ENCODE results near the gene TAF5. TPM values are rescaled to one million over a fixed set of nuclear protein-coding genes. Genes with fewer than 3 reads are reported as not detected.
"Not testable (repeated sequence)": the region's sequence is repeated elsewhere in the genome, so short reads cannot be mapped to it uniquely, and the experiment has no call there.

The TAF5 gene
- total and polyA plus RNA-seq, 12 donors = 1.5 to 6.4 (median 3.4) TPM

- 75 to 81% (median 77%) methylated on average over 8 of the region's 8 CpGs for WGBS, 4 donors
- no peak overlapping the region for H3K27ac ChIP-seq
- H3K27me3 ChIP-seq = no peaks in the 10 kb centered on the region
- no peaks in the 10 kb centered on the region for H3K9me3 ChIP-seq (replicated peaks in 1 of 3)
- H3K36me3 ChIP-seq (replicated peaks in 1 of 2) = peaks cover 0 to 98% of the 10 kb centered on the region in 2 donors
- DNase-seq = no peak
- intact Hi-C loops (cut with DNase I) = no loop called here
- H3K4me1 ChIP-seq (replicated peaks in 1 of 2) = peaks cover 4 to 8% of the 10 kb centered on the region in 2 donors
- TF ChIP-seq CTCF (IDR thresholded peaks at IDR 0.05) (no peak), POLR2A (IDR thresholded peaks at IDR 0.05) (no peak)
- no peak overlapping the region for H3K4me3 ChIP-seq
These were observed 47.8 kb downstream of the TAF5 start for GRCh38 chr10:103415581-103415980.

GRCh38 chr10:103416436-103417147 is 48.8 kb downstream of the TAF5 start:
- intact Hi-C loops (cut with DNase I) = loop anchor here (2.0 kb wide), 2 partner anchors 68 to 70 kb away; no protein-coding TSS in a partner anchor
- Histone ChIP-seq H3K27ac (peak overlapping the region in 2 of 5 donors; percentile 55 to 72), H3K4me3 (no peak overlapping the region), H3K9me3 (replicated peaks in 1 of 3) (no peaks in the 10 kb centered on the region), H3K27me3 (no peaks in the 10 kb centered on the region), H3K4me1 (replicated peaks in 1 of 2) (peaks cover 4 to 8% of the 10 kb centered on the region in 2 donors), H3K36me3 (replicated peaks in 1 of 2) (peaks cover 0 to 97% of the 10 kb centered on the region in 2 donors)
- peak; percentile 73 to 93 (median 78) for DNase-seq
- WGBS, 4 donors = 24 to 39% (median 32%) methylated on average over 7 to 8 of the region's 8 CpGs
- TF ChIP-seq POLR2A (IDR thresholded peaks at IDR 0.05) (no peak), CTCF (IDR thresholded peaks at IDR 0.05) (peak; percentile 60 to 90 (median 82))

GRCh38 chr10:103417148-103417469 is 49.3 kb downstream of the TAF5 start:
- 71 to 81% (median 79%) methylated on average over 5 of the region's 5 CpGs for WGBS, 4 donors
- intact Hi-C loops (cut with DNase I) = loop anchor here (2.0 kb wide), 2 partner anchors 68 to 70 kb away; no protein-coding TSS in a partner anchor

GRCh38 chr10:103417601-103418000 is 49.8 kb downstream of the TAF5 start:
- intact Hi-C loops (cut with DNase I) = loop anchor here (2.0 kb wide), 2 partner anchors 67 to 69 kb away; no protein-coding TSS in a partner anchor
- Histone ChIP-seq H3K9me3 (replicated peaks in 1 of 3) (no peaks in the 10 kb centered on the region), H3K27ac (no peak overlapping the region), H3K4me1 (replicated peaks in 1 of 2) (peaks cover 4 to 8% of the 10 kb centered on the region in 2 donors), H3K27me3 (no peaks in the 10 kb centered on the region), H3K4me3 (no peak overlapping the region), H3K36me3 (replicated peaks in 1 of 2) (peaks cover 0 to 93% of the 10 kb centered on the region in 2 donors)
- no peak for TF ChIP-seq CTCF (IDR thresholded peaks at IDR 0.05)
- TF ChIP-seq POLR2A (IDR thresholded peaks at IDR 0.05) = no peak
- 72 to 82% (median 78%) methylated on average over 3 to 5 of the region's 5 CpGs for WGBS, 4 donors
- no peak for DNase-seq

More at GRCh38 chr10:103417148-103417469, 49.3 kb downstream of the TAF5 start:
- not testable (repeated sequence) for H3K4me1 ChIP-seq (replicated peaks in 1 of 2); H3K4me3 ChIP-seq; H3K27ac ChIP-seq; H3K9me3 ChIP-seq (replicated peaks in 1 of 3); DNase-seq; H3K27me3 ChIP-seq
- peaks cover 0 to 93% of the 10 kb centered on the region in 2 donors for H3K36me3 ChIP-seq (replicated peaks in 1 of 2)

GRCh38 chr10:103419101-103419500 is 51.3 kb downstream of the TAF5 start:
- H3K36me3 ChIP-seq (replicated peaks in 1 of 2) = peaks cover 0 to 93% of the 10 kb centered on the region in 2 donors
- peaks cover 4 to 8% of the 10 kb centered on the region in 2 donors for H3K4me1 ChIP-seq (replicated peaks in 1 of 2)
- H3K9me3 ChIP-seq (replicated peaks in 1 of 3) = no peaks in the 10 kb centered on the region
- no peak overlapping the region for H3K27ac ChIP-seq
- TF ChIP-seq POLR2A (IDR thresholded peaks at IDR 0.05) (no peak), CTCF (IDR thresholded peaks at IDR 0.05) (no peak)
- intact Hi-C loops (cut with DNase I) = no loop called here
- H3K4me3 ChIP-seq = no peak overlapping the region
- WGBS, 4 donors = 86 to 99% (median 90%) methylated on average over 4 of the region's 4 CpGs
- no peak for DNase-seq
- no peaks in the 10 kb centered on the region for H3K27me3 ChIP-seq
